ENCODE results near the gene KIAA1549.

The KIAA1549 gene

DNA sequence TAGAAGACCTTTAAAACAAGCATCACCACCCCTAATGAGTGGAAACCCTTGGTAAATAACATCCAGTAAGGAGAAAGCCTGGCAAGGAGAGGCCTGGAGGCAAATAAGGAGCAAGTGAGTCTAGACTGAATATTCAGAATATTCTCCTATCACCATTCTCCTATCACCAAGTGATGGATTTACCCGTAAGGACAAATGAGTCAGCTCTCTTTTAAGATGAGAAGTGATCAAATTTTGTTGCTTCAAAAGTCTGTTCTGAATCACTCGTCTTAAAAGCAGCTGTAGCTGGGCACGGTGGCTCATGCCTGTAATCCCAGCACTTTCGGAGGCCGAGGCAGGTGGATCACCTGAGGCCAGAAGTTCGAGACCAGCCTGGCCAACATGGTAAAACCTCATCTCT, 28.4 kb downstream of the KIAA1549 start:
- DNase-seq (ENCODE audit: low spot score) = no peak
- TF ChIP-seq, protein P1, sequence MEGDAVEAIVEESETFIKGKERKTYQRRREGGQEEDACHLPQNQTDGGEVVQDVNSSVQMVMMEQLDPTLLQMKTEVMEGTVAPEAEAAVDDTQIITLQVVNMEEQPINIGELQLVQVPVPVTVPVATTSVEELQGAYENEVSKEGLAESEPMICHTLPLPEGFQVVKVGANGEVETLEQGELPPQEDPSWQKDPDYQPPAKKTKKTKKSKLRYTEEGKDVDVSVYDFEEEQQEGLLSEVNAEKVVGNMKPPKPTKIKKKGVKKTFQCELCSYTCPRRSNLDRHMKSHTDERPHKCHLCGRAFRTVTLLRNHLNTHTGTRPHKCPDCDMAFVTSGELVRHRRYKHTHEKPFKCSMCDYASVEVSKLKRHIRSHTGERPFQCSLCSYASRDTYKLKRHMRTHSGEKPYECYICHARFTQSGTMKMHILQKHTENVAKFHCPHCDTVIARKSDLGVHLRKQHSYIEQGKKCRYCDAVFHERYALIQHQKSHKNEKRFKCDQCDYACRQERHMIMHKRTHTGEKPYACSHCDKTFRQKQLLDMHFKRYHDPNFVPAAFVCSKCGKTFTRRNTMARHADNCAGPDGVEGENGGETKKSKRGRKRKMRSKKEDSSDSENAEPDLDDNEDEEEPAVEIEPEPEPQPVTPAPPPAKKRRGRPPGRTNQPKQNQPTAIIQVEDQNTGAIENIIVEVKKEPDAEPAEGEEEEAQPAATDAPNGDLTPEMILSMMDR (IDR thresholded peaks at IDR 0.05; ENCODE audit: extremely low read depth, missing control alignments) = no peak

DNA sequence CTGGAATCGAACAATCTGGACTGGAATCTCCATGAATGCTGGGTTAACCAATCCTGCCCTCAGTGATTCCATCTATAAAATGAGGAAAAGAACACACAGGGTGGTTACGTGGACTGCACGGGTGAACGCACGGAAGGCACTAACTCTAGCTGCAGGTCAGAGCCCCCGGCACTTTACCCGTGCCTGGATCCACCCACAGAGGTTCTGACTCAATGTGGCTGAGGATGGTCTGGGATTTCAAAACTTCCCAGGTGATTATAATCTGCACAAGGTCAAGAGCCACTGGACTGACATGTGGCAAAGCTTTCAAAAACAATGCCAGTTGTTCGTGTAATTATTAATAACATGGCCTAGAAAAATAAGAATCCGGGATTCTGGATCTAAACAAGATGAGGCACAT, 29.2 kb downstream of the KIAA1549 start:
- TF ChIP-seq, protein P1 (IDR thresholded peaks at IDR 0.05; ENCODE audit: extremely low read depth, missing control alignments) = no peak
- no peak for DNase-seq (ENCODE audit: low spot score)

DNA sequence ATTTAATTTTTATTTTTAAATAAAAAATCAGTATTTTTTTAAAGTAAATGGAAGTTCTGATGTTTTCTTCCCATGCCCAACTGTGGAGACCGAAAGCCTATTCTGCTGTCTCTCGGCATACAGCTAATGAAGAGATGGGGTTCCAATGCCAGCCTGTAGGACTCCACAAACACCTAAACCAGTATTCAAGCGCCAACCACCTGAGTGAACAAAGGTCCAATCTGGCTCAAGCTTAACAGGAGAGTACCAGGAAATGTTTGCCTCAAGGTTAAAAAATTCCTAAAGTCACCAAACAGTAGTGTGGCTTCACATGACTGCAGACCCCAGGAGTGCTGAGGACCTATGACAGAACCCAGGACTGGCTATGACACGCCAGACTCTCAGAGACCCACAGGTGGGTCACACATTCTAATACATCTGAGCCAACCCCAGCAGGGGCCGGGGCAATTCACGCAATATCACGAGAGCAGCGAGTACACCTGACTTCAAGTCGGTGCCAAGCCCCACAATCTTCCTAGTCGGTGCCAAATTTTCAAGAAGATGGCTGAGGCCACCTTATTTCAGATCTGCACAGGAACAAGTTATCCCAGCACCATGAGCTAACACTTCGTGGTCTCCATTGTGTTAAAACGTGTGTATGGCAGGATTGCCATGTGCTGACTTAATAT, 31.6 kb downstream of the KIAA1549 start:
- TF ChIP-seq, protein P1 (IDR thresholded peaks at IDR 0.05; ENCODE audit: extremely low read depth, missing control alignments) = no peak

DNA sequence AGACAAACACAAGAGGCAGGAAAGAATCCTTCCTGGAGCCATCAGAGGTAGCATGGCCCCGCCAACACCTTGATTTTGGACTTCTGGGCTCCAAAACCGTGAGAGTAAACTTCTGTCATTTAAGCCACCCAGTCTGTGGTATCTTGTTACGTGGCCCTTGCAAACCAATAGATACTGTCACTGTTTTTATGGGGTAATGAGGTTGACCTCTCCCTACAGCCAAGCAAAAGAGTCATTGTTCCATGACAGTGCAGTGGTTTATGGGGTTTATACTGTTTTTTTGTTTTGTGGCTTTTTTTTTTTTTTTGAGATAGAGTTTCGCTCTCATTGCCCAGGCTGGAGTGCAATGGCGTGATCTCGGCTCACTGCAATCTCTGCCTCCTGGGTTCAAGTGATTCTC, 32.8 kb downstream of the KIAA1549 start:
- DNase-seq (ENCODE audit: low spot score) = no peak
- TF ChIP-seq, protein P1 (IDR thresholded peaks at IDR 0.05; ENCODE audit: extremely low read depth, missing control alignments) = no peak

More for the DNA sequence above, 31.6 kb downstream of the KIAA1549 start:
- DNase-seq (ENCODE audit: low spot score) = no peak

DNA sequence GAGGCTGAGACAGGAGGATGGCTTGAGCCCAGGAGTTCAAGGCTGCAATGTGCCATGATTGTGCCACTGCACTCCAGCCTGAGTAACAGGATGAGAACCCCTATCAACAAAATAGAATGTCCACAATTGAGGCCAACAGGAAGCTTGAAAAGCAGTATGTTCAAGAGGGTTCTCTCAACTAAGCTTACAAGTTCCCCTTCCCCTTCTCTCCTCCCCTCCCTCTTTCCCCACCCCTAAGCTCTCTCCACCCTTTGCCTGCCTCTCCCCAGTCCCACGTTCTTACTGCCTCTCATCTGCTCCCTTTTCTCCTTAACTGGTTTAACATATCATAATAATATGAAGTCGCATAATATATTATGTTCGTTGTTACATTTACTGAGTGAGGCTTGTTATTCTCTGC, 35.4 kb downstream of the KIAA1549 start:
- no peak for DNase-seq (ENCODE audit: low spot score)
- TF ChIP-seq, protein P1 (IDR thresholded peaks at IDR 0.05; ENCODE audit: extremely low read depth, missing control alignments) = no peak

DNA sequence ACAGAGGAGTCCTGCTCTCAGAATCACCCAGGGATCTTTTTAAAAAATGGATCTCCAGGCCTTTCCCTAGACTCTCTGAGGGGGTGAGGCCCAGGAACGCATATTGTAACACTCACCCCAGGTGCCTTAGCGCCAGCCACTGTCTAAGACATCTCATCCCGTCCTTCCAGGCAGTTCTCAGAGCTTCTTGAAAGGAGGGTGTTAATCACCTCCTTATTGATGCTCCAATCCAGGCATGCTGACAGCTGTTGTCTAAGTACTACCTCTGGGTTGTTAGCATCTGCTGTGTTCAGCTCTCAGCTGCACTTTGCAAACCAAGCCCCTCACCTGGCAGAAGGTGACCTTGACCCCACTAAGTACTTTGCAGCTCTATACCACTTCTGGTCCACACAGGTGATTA, 36.0 kb downstream of the KIAA1549 start:
- TF ChIP-seq, protein P1 (IDR thresholded peaks at IDR 0.05; ENCODE audit: extremely low read depth, missing control alignments) = no peak
- DNase-seq (ENCODE audit: low spot score) = no peak

DNA sequence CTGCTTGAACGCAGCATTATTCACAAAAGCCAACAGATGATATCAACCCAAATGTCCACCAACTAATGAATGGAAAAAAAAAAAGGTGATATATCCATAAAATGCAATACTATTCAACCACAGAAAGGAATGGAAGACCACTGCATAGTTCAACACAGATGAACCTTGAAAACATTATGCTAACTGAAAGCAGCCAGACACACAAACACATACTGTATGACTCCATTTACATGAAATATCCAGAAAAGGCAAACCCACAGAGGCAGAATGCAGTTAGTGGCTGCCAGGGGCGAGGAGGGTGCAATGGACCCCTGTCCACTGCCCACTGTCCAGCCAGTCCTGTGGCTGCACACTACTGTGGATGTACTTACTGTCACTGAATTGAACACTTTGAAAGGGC, 36.6 kb downstream of the KIAA1549 start:
- TF ChIP-seq, protein P1 (IDR thresholded peaks at IDR 0.05; ENCODE audit: extremely low read depth, missing control alignments) = no peak
- no peak for DNase-seq (ENCODE audit: low spot score)
